COR-L47 (cell line): ENCODE measurements around the gene RASGEF1C.

Source experiments
- DNase-seq: peaks from one replicate; lab custom pipeline; 2025; lab: John Stamatoyannopoulos, UW

Gene RASGEF1C

GRCh38 chr5:180179442-180180420 is 29.3 kb downstream of the RASGEF1C start:
- DNase-seq = no peak

- DNase-seq = no peak
These were observed 30.2 kb downstream of the RASGEF1C start for GRCh38 chr5:180178531-180179441.

GRCh38 chr5:180176191-180176590 is 32.8 kb downstream of the RASGEF1C start:
- DNase-seq = no peak

- DNase-seq = no peak
These were observed 34.0 kb downstream of the RASGEF1C start for GRCh38 chr5:180175015-180175431.

- DNase-seq = no peak
These were observed 34.4 kb downstream of the RASGEF1C start for GRCh38 chr5:180174587-180174972.

- no peak for DNase-seq
These were observed 35.0 kb downstream of the RASGEF1C start for GRCh38 chr5:180173875-180174586.

GRCh38 chr5:180173198-180173544 is 35.8 kb downstream of the RASGEF1C start:
- DNase-seq = no peak

GRCh38 chr5:180172447-180173197 is 36.4 kb downstream of the RASGEF1C start:
- DNase-seq = peak; percentile 79

GRCh38 chr5:180171568-180172094 is 37.4 kb downstream of the RASGEF1C start:
- DNase-seq = no peak

GRCh38 chr5:180170810-180171567 is 38.0 kb downstream of the RASGEF1C start:
- DNase-seq = no peak

- DNase-seq = no peak
These were observed 38.8 kb downstream of the RASGEF1C start for GRCh38 chr5:180170106-180170809.

- no peak for DNase-seq
These were observed 39.5 kb downstream of the RASGEF1C start for GRCh38 chr5:180169248-180170105.

GRCh38 chr5:180168758-180169157 is 40.3 kb downstream of the RASGEF1C start:
- no peak for DNase-seq

GRCh38 chr5:180166176-180166575 is 42.8 kb downstream of the RASGEF1C start:
- DNase-seq = no peak

GRCh38 chr5:180162304-180162661 is 46.7 kb downstream of the RASGEF1C start:
- DNase-seq = no peak

- peak; percentile 65 for DNase-seq
These were observed 47.3 kb downstream of the RASGEF1C start for GRCh38 chr5:180161420-180162303.

- no peak for DNase-seq
These were observed 48.2 kb downstream of the RASGEF1C start for GRCh38 chr5:180160789-180161188.

- DNase-seq = no peak
These were observed 48.8 kb downstream of the RASGEF1C start for GRCh38 chr5:180160215-180160614.
